HCT116 (cell line): ENCODE results near the gene ZNF888. TPM values are rescaled to one million over a fixed set of nuclear protein-coding genes. Genes with fewer than 3 reads are reported as not detected.

Experiments used
- ATAC-seq: fragments of 200-7000 bp; cut with Tn5 transposase; 2 replicates; pipeline ENCODE4 v1.9.1; 2020; ENCODE audit warnings: mild to moderate bottlenecking, moderate library complexity
- BruUV-seq: library from RNA; stranded (reverse); fragments of 400-500 nt; replicated peaks from 2 replicates; lab custom pipeline; 2021; lab: Mats Ljungman, UMichigan
- CTCF ChIA-PET: fragments of 300-600 bp; sonication (Branson Sonifier 250); formaldehyde crosslinking; loops from one replicate; lab custom pipeline; 2021; ENCODE audit warnings: antibody characterized with exemption; lab: Charles Lee
- POLR2A ChIA-PET: fragments of 300-600, 350-600 bp; sonication (Branson Sonifier 250); formaldehyde crosslinking; loops from one replicate; lab custom pipeline; 2021; ENCODE audit warnings: antibody characterized with exemption; lab: Charles Lee
- RAD21 ChIA-PET, 2 experiments: fragments of 300-600 bp; sonication (Branson Sonifier 250); formaldehyde crosslinking; loops; one replicate each; lab custom pipeline; 2023; ENCODE audit warnings: low total read pairs in 2 of 2; ENCODE audit not compliant: uncharacterized antibody in 2 of 2, unreplicated experiment in 2 of 2, low non-redundant PET in 1 of 2; lab: Charles Lee
- DNase-seq: peaks from one replicate; pipeline ENCODE4 v3.0.0-alpha.2; 2010; ENCODE audit warnings: low read depth, low spot score
- H2AFZ ChIP-seq: fragments of 200-600 bp; shearing (Covaris generic), sonication (generic); 2 replicates; pipeline ENCODE4 v1.6.1; 2017; ENCODE audit warnings: low read depth, mixed run types, mixed read lengths, antibody characterized with exemption, low read length; ENCODE audit not compliant: poor library complexity, severe bottlenecking
- H3K27ac ChIP-seq: 2 replicates; pipeline ENCODE4 v1.5.1; 2012; ENCODE audit warnings: low read depth, low read length
- H3K27me3 ChIP-seq: fragments of 200-600 bp; sonication (generic); 2 replicates; pipeline ENCODE4 v1.6.1; 2016; ENCODE audit warnings: mixed run types, low read length, mixed read lengths; ENCODE audit not compliant: insufficient read depth
- H3K36me3 ChIP-seq, 2 experiments: fragments of 200-500 bp in 1 of 2; fragments of 200-600 bp in 1 of 2; sonication (Bioruptor generic) in 1 of 2; sonication (generic) in 1 of 2; 2 replicates each; pipeline versions ENCODE4 v1.5.1 to v1.6.1; 2014 to 2016; ENCODE audit warnings: low read length in 2 of 2, inconsistent platforms in 1 of 2, mixed read lengths in 1 of 2, mixed run types in 1 of 2; ENCODE audit not compliant: insufficient read depth in 2 of 2, control insufficient read depth in 1 of 2
- H3K4me1 ChIP-seq, 2 experiments: fragments of 200-600 bp in 1 of 2; sonication (generic) in 1 of 2; 2 replicates each; pipeline versions ENCODE4 v1.5.1 to v1.6.1; 2012 to 2017; ENCODE audit warnings: low read length in 2 of 2, inconsistent platforms in 1 of 2, mild to moderate bottlenecking in 1 of 2, mixed read lengths in 1 of 2, mixed run types in 1 of 2, moderate library complexity in 1 of 2; ENCODE audit not compliant: insufficient read depth in 2 of 2, control insufficient read depth in 1 of 2
- H3K4me2 ChIP-seq: fragments of 200-600 bp; sonication (generic); 2 replicates; pipeline ENCODE4 v1.6.1; 2017; ENCODE audit warnings: mixed run types, low read length, mixed read lengths
- H3K4me3 ChIP-seq, 2 experiments: fragments of 200-600 bp in 1 of 2; sonication (generic) in 1 of 2; replicated peaks in 1 of 2; 2 replicates each; pipeline ENCODE4 v1.5.1; 2011 to 2016; ENCODE audit warnings: low read length in 2 of 2, control low read depth in 1 of 2, low read depth in 1 of 2, mild to moderate bottlenecking in 1 of 2, mixed read lengths in 1 of 2, mixed run types in 1 of 2
- H3K79me2 ChIP-seq: fragments of 200-600 bp; sonication (generic); 2 replicates; pipeline ENCODE4 v1.6.1; 2017; ENCODE audit warnings: mild to moderate bottlenecking, mixed run types, low read length, moderate library complexity, mixed read lengths; ENCODE audit not compliant: insufficient read depth
- H3K9ac ChIP-seq: fragments of 200-600 bp; sonication (generic); 2 replicates; pipeline ENCODE4 v1.6.1; 2016; ENCODE audit warnings: low read length, mixed read lengths
- H3K9me2 ChIP-seq: fragments of 200-600 bp; sonication (generic), shearing (Covaris generic); 2 replicates; pipeline ENCODE4 v1.6.1; 2017; ENCODE audit warnings: mixed run types, mild to moderate bottlenecking, moderate library complexity; ENCODE audit not compliant: insufficient read depth
- H3K9me3 ChIP-seq, 2 experiments: fragments of 200-500 bp in 1 of 2; fragments of 200-600 bp in 1 of 2; sonication (Bioruptor generic) in 1 of 2; sonication (generic) in 1 of 2; 2 replicates each; pipeline ENCODE4 v1.6.1; 2014 to 2017; ENCODE audit warnings: low read length in 2 of 2, mixed read lengths in 2 of 2, inconsistent platforms in 1 of 2, low read depth in 1 of 2, mild to moderate bottlenecking in 1 of 2, mixed run types in 1 of 2, moderate library complexity in 1 of 2; ENCODE audit not compliant: control insufficient read depth in 1 of 2, insufficient read depth in 1 of 2
- H4K20me1 ChIP-seq: fragments of 200-600 bp; sonication (generic), shearing (Covaris generic); 2 replicates; pipeline ENCODE4 v1.6.1; 2017; ENCODE audit warnings: mixed run types, mild to moderate bottlenecking, moderate library complexity; ENCODE audit not compliant: insufficient read depth
- EGR1 ChIP-seq: IDR thresholded peaks from 2 replicates; pipeline ENCODE4 v1.6.1; 2012; ENCODE audit warnings: low read depth
- EZH2 ChIP-seq: fragments of 200-600 bp; sonication (generic); IDR thresholded peaks from 2 replicates; pipeline ENCODE4 v1.6.1; 2017; ENCODE audit warnings: antibody characterized with exemption, mixed run types
- EZH2phosphoT487 ChIP-seq: fragments of 200-600 bp; IDR thresholded peaks from 2 replicates; pipeline ENCODE4 v1.6.1; 2018; ENCODE audit warnings: antibody characterized with exemption, borderline replicate concordance
- FOSL1 ChIP-seq: IDR thresholded peaks from 2 replicates; pipeline ENCODE4 v1.6.1; 2012; ENCODE audit warnings: low read depth
- POLR2AphosphoS5 ChIP-seq: IDR thresholded peaks from 2 replicates; pipeline ENCODE4 v1.6.1; 2011; ENCODE audit warnings: mild to moderate bottlenecking, low read depth, low read length, moderate library complexity
- RAD21 ChIP-seq: IDR thresholded peaks from 2 replicates; pipeline ENCODE4 v1.6.1; 2012; ENCODE audit warnings: low read depth, mild to moderate bottlenecking
- SP1 ChIP-seq: IDR thresholded peaks from 2 replicates; pipeline ENCODE4 v1.6.1; 2012; ENCODE audit warnings: low read depth
- SRF ChIP-seq: IDR thresholded peaks from 2 replicates; pipeline ENCODE4 v1.6.1; 2012; ENCODE audit warnings: low read depth
- TCF7L2 ChIP-seq: IDR thresholded peaks from 2 replicates; pipeline ENCODE4 v1.7.0; 2011; ENCODE audit warnings: borderline replicate concordance, inconsistent platforms; ENCODE audit not compliant: insufficient read depth, insufficient read length; ENCODE audit errors: extremely low read depth
- YY1 ChIP-seq: IDR thresholded peaks from 2 replicates; pipeline ENCODE4 v1.6.1; 2011; ENCODE audit warnings: low read length, low read depth, moderate library complexity, mild to moderate bottlenecking; ENCODE audit not compliant: insufficient replicate concordance; ENCODE audit errors: extremely low read depth
- ZFX ChIP-seq: fragments of 450-650 bp; IDR thresholded peaks from 2 replicates; pipeline ENCODE4 v1.6.1; 2017
- intact Hi-C: fragments of 100-400 bp; cut with micrococcal nuclease; formaldehyde crosslinking; loops from 2 replicates; pipeline ENCODE4 v1.10.0; 2022
- total RNA-seq: library from RNA; stranded (reverse); gene quantifications from one replicate; pipeline ENCODE4 v1.2.1, GENCODE V29; 2021; ENCODE audit not compliant: unreplicated experiment
- TF ChIP-seq, protein P1 (sequence below): IDR thresholded peaks from 2 replicates; pipeline ENCODE4 v1.6.1; 2012
- TF ChIP-seq, protein P2 (sequence below): IDR thresholded peaks from 2 replicates; pipeline ENCODE4 v1.6.1; 2011; ENCODE audit warnings: mild to moderate bottlenecking, low read length, moderate library complexity; ENCODE audit not compliant: insufficient replicate concordance; ENCODE audit errors: extremely low read depth
- TF ChIP-seq, protein P3 (sequence below): IDR thresholded peaks from 2 replicates; pipeline ENCODE4 v1.6.1; 2012

Gene ZNF888
- total RNA-seq, 1 experiment from 2014 or later: 6.4 TPM

DNA sequence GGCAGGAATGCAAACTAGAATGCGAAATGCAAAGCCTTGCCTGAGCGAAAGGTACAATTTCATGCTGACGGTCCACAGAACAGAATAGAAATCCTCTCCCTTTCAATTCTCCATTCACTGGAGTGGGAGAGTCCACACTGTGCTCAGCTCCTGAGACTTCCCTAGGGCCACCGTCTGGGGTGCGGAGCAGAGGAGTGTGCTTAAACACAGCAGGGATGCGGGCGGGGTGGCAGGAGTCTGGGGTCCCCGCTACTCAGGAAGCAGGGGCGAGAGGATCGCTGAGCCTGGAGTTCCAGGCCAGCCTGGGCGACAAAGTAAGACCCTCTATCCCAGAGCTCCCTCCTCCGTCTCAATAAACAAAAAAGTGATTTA, 40.0 kb upstream of the ZNF888 start:
- BruUV-seq: no TSS peak
- ChIA-PET RAD21 (no interaction called here), POLR2A (interaction anchor here (0.7 kb wide), 1 partner anchor 9 kb away, joined by 3 read pairs; no protein-coding TSS in a partner anchor)
- Histone ChIP-seq H3K79me2 (peaks cover 20% of the 10 kb centered on the region; the same call in 1 of the 2 replicates), H3K27ac (0 out of 2 replicates have a peak overlapping the region, but pooled peaks have one; percentile 33), H3K9me3 (peaks cover 14 to 32% of the 10 kb centered on the region in 2 experiments; a peak in 2 of 4 replicates), H3K27me3 (no peaks in the 10 kb centered on the region), H4K20me1 (no peaks in the 10 kb centered on the region), H3K4me3 (peak overlapping the region; percentile 81 to 83), H3K4me2 (peak overlapping the region; percentile 88)
- ATAC-seq: no peak; the same call in 1 of the 2 replicates
- no peak for DNase-seq
- intact Hi-C loops: loop anchor here (2.0 kb wide), 1 partner anchor 20 kb away; no protein-coding TSS in a partner anchor
- no peak for TF ChIP-seq EGR1
- TF ChIP-seq SRF: no peak
- TF ChIP-seq FOSL1: no peak
- TF ChIP-seq EZH2: no peak
- TF ChIP-seq, protein P1, sequence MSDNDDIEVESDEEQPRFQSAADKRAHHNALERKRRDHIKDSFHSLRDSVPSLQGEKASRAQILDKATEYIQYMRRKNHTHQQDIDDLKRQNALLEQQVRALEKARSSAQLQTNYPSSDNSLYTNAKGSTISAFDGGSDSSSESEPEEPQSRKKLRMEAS: no peak
- TF ChIP-seq POLR2AphosphoS5: no peak
- TF ChIP-seq, all 23 proteins: peak for 0
- Histone ChIP-seq H3K9ac (0 out of 2 replicates have a peak overlapping the region, but pooled peaks have one; percentile 5), H2AFZ (peak overlapping the region; percentile 34), H3K36me3 (no peaks in the 10 kb centered on the region), H3K4me1 (peaks cover 4 to 13% of the 10 kb centered on the region in 2 experiments), H3K9me2 (no peaks in the 10 kb centered on the region)
- CTCF ChIA-PET: no interaction called here

DNA sequence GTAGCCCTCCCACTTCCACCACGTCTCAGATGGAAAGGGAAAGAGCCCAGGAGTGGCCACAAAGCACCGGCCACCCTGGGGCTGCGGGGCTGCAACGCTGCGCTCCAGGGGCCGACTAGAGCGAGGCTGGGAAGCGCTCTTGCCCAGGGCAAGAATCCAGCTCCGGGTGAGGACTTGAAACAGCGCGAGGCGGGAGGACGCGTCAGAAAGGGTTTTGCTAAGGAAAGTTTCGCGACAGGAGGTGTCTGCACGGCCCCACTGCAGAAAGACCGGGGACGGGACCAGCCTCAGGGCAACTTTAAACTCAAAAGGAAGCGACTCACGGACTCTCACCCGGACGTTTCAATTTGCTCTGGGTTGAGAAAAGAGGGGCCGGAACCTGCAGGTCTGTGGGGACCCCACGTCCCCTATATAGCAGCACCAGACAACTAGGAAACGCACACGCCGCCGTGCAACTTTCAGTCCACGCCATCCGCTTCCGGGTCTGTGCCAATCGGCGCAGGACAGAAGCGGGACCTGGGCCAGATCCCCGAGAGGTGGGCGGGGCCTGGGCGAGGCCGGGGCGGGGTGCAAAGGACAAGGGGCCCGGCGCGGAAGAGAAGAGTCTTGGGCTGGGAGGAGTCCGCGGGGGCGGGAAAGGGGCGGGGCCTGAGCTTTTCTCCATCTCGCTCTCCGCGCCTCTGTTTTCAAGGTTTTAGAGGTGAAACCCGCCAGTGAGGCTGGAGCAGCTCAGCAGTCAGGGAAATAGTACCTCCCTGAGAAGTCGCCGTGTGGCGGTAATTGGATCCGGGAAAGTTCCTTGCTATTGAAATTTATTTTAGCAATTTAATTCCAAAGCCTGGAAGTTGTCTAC, 39.4 kb upstream of the ZNF888 start, which contains the start of gene ZNF816:
ZNF816 (minus strand) TSS at position 488 of the 853 bp plus-strand sequence. CDS start 6,792 bp downstream, outside the sequence.
- BruUV-seq: TSS peak; percentile 52
- Histone ChIP-seq H3K27me3 (no peaks in the 10 kb centered on the region), H3K4me2 (peak within 1 kb of the TSS; percentile 88), H3K4me1 (peaks cover 4 to 13% of the 10 kb centered on the region in 2 experiments), H3K9me2 (no peaks in the 10 kb centered on the region), H3K9me3 (peaks cover 19 to 28% of the 10 kb centered on the region in 2 experiments; a peak in 2 of 4 replicates), H3K36me3 (no peaks in the 10 kb centered on the region), H2AFZ (peak within 1 kb of the TSS; percentile 34), H4K20me1 (no peaks in the 10 kb centered on the region), H3K4me3 (peak within 1 kb of the TSS; percentile 81 to 83), H3K27ac (peak within 1 kb of the TSS; percentile 68), H3K9ac (peak within 1 kb of the TSS; percentile 72), H3K79me2 (peaks cover 20% of the 10 kb centered on the region; the same call in 1 of the 2 replicates)
- POLR2A ChIA-PET: interaction anchor here (0.7 kb wide), 1 partner anchor 8 kb away, joined by 3 read pairs; no protein-coding TSS in a partner anchor
- ATAC-seq: peak; percentile 99
- RAD21 ChIA-PET: no interaction called here
- intact Hi-C loops: loop anchor here (2.0 kb wide), 1 partner anchor 20 kb away; no protein-coding TSS in a partner anchor
- CTCF ChIA-PET: no interaction called here
- DNase-seq: peak; percentile 79
- TF ChIP-seq POLR2AphosphoS5: peak; percentile 87
- no peak for TF ChIP-seq SRF
- TF ChIP-seq SP1: peak; percentile 53
- TF ChIP-seq, protein P2, sequence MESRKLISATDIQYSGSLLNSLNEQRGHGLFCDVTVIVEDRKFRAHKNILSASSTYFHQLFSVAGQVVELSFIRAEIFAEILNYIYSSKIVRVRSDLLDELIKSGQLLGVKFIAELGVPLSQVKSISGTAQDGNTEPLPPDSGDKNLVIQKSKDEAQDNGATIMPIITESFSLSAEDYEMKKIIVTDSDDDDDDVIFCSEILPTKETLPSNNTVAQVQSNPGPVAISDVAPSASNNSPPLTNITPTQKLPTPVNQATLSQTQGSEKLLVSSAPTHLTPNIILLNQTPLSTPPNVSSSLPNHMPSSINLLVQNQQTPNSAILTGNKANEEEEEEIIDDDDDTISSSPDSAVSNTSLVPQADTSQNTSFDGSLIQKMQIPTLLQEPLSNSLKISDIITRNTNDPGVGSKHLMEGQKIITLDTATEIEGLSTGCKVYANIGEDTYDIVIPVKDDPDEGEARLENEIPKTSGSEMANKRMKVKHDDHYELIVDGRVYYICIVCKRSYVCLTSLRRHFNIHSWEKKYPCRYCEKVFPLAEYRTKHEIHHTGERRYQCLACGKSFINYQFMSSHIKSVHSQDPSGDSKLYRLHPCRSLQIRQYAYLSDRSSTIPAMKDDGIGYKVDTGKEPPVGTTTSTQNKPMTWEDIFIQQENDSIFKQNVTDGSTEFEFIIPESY: no peak
- TF ChIP-seq, protein P3, sequence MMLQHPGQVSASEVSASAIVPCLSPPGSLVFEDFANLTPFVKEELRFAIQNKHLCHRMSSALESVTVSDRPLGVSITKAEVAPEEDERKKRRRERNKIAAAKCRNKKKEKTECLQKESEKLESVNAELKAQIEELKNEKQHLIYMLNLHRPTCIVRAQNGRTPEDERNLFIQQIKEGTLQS: no peak
- no peak for TF ChIP-seq TCF7L2
- no peak for TF ChIP-seq EZH2phosphoT487
- TF ChIP-seq, protein P1: peak; percentile 61; the same call in 1 of the 2 replicates
- no peak for TF ChIP-seq YY1
- no peak for TF ChIP-seq ZFX
- TF ChIP-seq RAD21: no peak
